ENCODE results near the gene OIT3. TPM values are rescaled to one million over a fixed set of nuclear protein-coding genes. Genes with fewer than 3 reads are reported as not detected.

OIT3 gene
- total and polyA plus RNA-seq, 2 of the 8 experiments (the other 6 are each of a cell fraction or from before 2014, with no cell fraction given), result not detected

- H4K91ac ChIP-seq (replicated peaks; ENCODE audit: insufficient read length, low read length), result no peak overlapping the region
- H3K4me2 ChIP-seq (ENCODE audit: insufficient read depth in 1 of 2, low read depth in 2 of 2, low read length in 2 of 2), result no peak overlapping the region
- no peak overlapping the region for H2AK5ac ChIP-seq (ENCODE audit: low read depth, low read length)
- H3K18ac ChIP-seq (ENCODE audit: extremely low read depth, low read length), result no peak overlapping the region
- peaks cover 0 to 23% (median 6%) of the 10 kb centered on the region in 4 experiments; a peak in 4 of 8 replicates for H3K36me3 ChIP-seq (ENCODE audit: control insufficient read depth in 2 of 4, insufficient read depth in 4 of 4, low read length in 3 of 4)
- no peak overlapping the region for H2BK15ac ChIP-seq (ENCODE audit: low read length)
- no peaks in the 10 kb centered on the region for H3K9me3 ChIP-seq (ENCODE audit: insufficient read depth in 2 of 2, low read depth in 1 of 2, low read length in 1 of 2)
- H3K23ac ChIP-seq (ENCODE audit: insufficient read length), result no peak overlapping the region
- no peaks in the 10 kb centered on the region for H3K79me2 ChIP-seq (ENCODE audit: control insufficient read depth in 1 of 2, insufficient read depth in 2 of 2, low read length in 2 of 2)
- H2BK12ac ChIP-seq (ENCODE audit: low read depth, low read length), result no peak overlapping the region
- H2BK120ac ChIP-seq (replicated peaks; ENCODE audit: low read depth, low read length), result no peak overlapping the region
- no peak overlapping the region for H3K4me3 ChIP-seq (ENCODE audit: extremely low read depth in 1 of 4, insufficient read depth in 2 of 4, low read depth in 3 of 4, low read length in 4 of 4)
- no peak for DNase-seq (ENCODE audit: low read depth in 1 of 2, low spot score in 2 of 2)
- no peak overlapping the region for H3K9ac ChIP-seq (replicated peaks in 1 of 4; ENCODE audit: extremely low read depth in 1 of 4, low read depth in 3 of 4, low read length in 3 of 4)
- H2BK5ac ChIP-seq (ENCODE audit: low read depth, low read length), result no peak overlapping the region
- H4K20me1 ChIP-seq (replicated peaks in 1 of 2; ENCODE audit: control insufficient read depth in 1 of 2, insufficient read depth in 2 of 2, low read length in 2 of 2), result no peaks in the 10 kb centered on the region
- no peak overlapping the region for H2AFZ ChIP-seq (ENCODE audit: low read length)
- ChIA-PET CTCF (ENCODE audit: partially characterized antibody) (no interaction called here), POLR2A (ENCODE audit: partially characterized antibody) (no interaction called here)
- no peak for TF ChIP-seq TBP (IDR thresholded peaks at IDR 0.05; ENCODE audit: low read depth, low read length)
- H4K8ac ChIP-seq (ENCODE audit: extremely low read depth, insufficient read depth, low read length), result no peak overlapping the region
- no peak overlapping the region for H3K14ac ChIP-seq (ENCODE audit: insufficient read length)
- H3K27me3 ChIP-seq (replicated peaks in 1 of 4; ENCODE audit: control insufficient read depth in 3 of 4, extremely low read depth in 1 of 4, insufficient read depth in 3 of 4, low read length in 3 of 4), result no peaks in the 10 kb centered on the region
- WGBS, 2 experiments (ENCODE audit: extremely low coverage in 1 of 2, insufficient coverage in 1 of 2, insufficient read length in 1 of 2, insufficient replicate concordance in 2 of 2, low coverage in 1 of 2, low lambda C conversion rate in 2 of 2, missing lambda C conversion rate in 1 of 2), result 100% methylated on average over 2 of the region's 2 CpGs; no CpG with 5 or more reads in 1 of the 2 experiments
- H3K79me1 ChIP-seq (ENCODE audit: low read depth, low read length), result no peaks in the 10 kb centered on the region
- H3K23me2 ChIP-seq (ENCODE audit: low read depth, low read length), result no peaks in the 10 kb centered on the region
- no peak overlapping the region for H3K27ac ChIP-seq (ENCODE audit: low read depth, low read length)
- H3K56ac ChIP-seq (replicated peaks; ENCODE audit: insufficient read length, low read depth, low read length), result no peak overlapping the region
- H4K5ac ChIP-seq (ENCODE audit: insufficient read length, low read depth, low read length), result no peak overlapping the region
- peaks cover 0 to 9% (median 4%) of the 10 kb centered on the region in 4 experiments; a peak in 6 of 7 replicates for H3K4me1 ChIP-seq (replicated peaks in 1 of 4; ENCODE audit: control insufficient read depth in 3 of 4, insufficient read depth in 4 of 4, low read length in 3 of 4)
- H2BK20ac ChIP-seq (ENCODE audit: low read length), result no peak overlapping the region
- no peak for FAIRE-seq
- no peak overlapping the region for H3K4ac ChIP-seq (replicated peaks; ENCODE audit: insufficient read length, low read depth, low read length)
Measured at GRCh38 chr10:72881291-72881690, 12.2 kb upstream of the OIT3 start.

All from H1 (cell line).